Adrenal gland (tissue), 5 donors: ENCODE results near the gene PTGES.

Experiments used
- CTCF ChIP-seq, 6 experiments: fragments of 450-650 bp in 4 of 6; fragments of 200-600 bp in 2 of 6; sonication (generic) in 1 of 6; IDR thresholded peaks; 1 replicate in 5 of 6; 2 replicates in 1 of 6; pipeline versions ENCODE4 v1.5.1 to v1.8.0; 2016 to 2021; ENCODE audit warnings: antibody characterized with exemption in 6 of 6, mild to moderate bottlenecking in 2 of 6, moderate library complexity in 1 of 6
- POLR2A ChIP-seq, 2 donors: fragments of 450-650 bp; IDR thresholded peaks; one replicate each; pipeline ENCODE4 v1.6.1; 2017; ENCODE audit warnings: antibody characterized with exemption in 2 of 2, mild to moderate bottlenecking in 2 of 2, moderate library complexity in 1 of 2
- donor health status: DM: no; HTN: no; CAD: no.

- no peak for TF ChIP-seq CTCF (IDR thresholded peaks at IDR 0.05)
- TF ChIP-seq POLR2A (IDR thresholded peaks at IDR 0.05), result no peak
Observed at GRCh38 chr9:129694243-129694646, 58.6 kb downstream of the PTGES start.
